Adipose tissue (tissue), 3 donors: ENCODE measurements around the gene CDK16. TPM values are rescaled to one million over a fixed set of nuclear protein-coding genes. Genes with fewer than 3 reads are reported as not detected.

Experiments used
- H3K27ac ChIP-seq: one replicate; pipeline ENCODE4 v1.5.1; 2013; ENCODE audit warnings: low read depth, low read length
- WGBS, 3 donors: extraction: QIAGEN DNeasy Blood & Tissue Kit; methylation state at CpG; one replicate each; pipeline ENCODE4 v1.1.7; 2013; 5-methylcytosine and 5-hydroxymethylcytosine counted together
- polyA plus RNA-seq, 3 donors: library from polyadenylated mRNA; stranded (reverse); fragments of 200-250 nt; gene quantifications; one replicate each; pipeline ENCODE4 v1.2.3, GENCODE V29; 2013
- donor health status: healthy with polysubstance abuse.
- donor health status: Bipolar disorder and iron deficiency.
- donor health status: healthy.

The CDK16 gene
- polyA plus RNA-seq, 3 donors = 32.7 to 72.4 (median 47.0) TPM

GRCh38 chrX:47182106-47182700, 36.3 kb upstream of the CDK16 start:
- 83 to 92% (median 85%) methylated on average over 3 to 9 of the region's 9 CpGs for WGBS, 3 donors
- no peak overlapping the region for H3K27ac ChIP-seq

DNA sequence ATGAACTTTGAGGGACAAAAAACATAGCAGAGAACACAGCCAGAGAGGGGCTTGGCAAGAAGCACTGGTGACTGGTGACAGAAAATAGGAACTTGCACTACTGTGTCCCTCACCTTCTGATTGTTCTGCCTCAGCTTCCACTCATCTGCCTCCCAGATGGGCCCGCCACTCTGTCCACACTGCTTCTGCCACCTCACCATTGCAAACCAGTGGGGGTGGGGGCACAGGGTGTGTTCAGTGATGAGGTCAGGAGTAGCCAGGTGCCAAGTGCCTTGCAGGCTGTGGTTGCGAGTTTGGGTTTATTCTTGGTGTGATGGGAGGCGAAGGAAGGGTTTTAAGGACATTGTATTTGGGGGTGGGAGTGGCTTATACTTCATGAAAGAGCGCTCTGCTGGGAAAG, 34.0 kb upstream of the CDK16 start:
- H3K27ac ChIP-seq = no peak overlapping the region
- WGBS, 3 donors = 84 to 94% (median 89%) methylated on average over 3 to 4 of the region's 4 CpGs

DNA sequence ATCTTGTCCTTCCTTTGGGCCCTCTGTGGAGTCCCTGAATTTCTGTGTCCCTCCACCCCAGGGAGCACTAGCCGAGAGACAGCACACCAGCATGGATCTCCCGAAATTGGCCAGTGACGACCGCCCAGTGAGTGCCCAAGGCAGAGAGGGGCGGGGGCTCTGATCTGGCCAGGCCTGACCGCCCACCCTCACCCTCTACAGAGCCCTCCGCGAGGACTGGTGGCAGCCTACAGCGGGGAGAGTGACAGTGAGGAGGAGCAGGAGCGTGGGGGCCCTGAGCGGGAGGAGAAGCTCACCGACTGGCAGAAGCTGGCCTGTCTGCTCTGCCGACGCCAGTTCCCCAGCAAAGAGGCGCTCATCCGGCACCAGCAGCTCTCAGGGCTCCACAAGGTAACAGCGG, 33.2 kb upstream of the CDK16 start:
- H3K27ac ChIP-seq = no peak overlapping the region
- WGBS, 3 donors = 84 to 93% (median 92%) methylated on average over 8 to 17 of the region's 17 CpGs

DNA sequence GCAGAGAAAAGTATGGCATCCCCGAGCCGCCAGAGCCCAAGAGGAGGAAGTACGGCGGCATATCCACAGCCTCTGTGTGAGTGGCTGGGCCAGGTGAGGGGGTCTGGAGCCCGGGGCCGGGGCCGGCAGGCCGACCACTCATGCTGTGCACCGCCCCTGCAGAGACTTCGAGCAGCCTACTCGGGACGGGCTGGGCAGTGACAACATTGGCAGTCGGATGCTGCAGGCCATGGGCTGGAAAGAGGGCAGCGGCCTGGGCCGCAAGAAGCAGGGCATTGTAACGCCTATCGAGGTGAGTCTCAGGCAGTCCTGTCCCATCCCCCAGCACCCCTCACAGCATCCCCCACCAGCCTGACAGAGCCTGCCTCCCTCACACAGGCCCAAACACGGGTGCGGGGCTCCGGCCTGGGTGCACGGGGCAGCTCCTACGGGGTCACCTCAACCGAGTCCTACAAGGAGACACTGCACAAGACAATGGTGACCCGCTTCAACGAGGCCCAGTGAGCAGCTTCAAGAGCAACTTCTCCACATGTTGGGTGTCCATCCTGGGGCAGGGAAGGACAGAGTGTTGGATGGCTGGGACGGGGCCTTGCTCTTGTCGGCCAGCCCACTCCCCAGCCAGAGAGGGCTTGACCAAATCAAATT, 32.3 kb upstream of the CDK16 start:
- 80 to 91% (median 88%) methylated on average over 15 to 27 of the region's 27 CpGs for WGBS, 3 donors
- no peak overlapping the region for H3K27ac ChIP-seq

DNA sequence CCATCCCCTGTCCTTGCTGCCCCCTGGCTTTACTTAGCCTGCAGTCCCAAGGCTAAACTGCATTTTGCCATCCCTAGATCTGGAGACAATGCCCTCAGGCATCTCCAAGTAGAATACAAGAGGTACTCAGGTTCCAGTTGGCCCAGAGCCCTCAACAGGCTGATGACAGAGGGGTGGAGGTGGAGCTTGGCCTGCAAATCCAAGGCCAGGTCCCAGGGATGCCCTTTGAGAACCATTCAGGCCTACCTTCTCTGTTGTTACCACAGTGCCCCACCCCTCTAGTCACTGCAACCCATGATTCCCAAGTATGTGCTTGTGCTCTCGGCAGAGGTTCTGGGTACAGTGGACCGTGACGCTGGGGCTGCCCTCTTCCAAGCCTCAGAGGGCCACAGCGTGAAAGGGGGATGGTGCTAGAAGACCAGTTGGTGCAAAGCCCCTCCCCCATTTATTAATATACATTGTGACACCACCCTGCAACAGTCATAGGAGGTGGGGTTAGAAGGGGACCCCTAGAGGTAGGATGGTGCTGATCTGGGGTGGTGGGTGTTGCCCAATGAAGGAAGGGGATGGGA, 31.3 kb upstream of the CDK16 start:
- no peak overlapping the region for H3K27ac ChIP-seq
- 71 to 92% (median 78%) methylated on average over 4 of the region's 4 CpGs for WGBS, 3 donors

DNA sequence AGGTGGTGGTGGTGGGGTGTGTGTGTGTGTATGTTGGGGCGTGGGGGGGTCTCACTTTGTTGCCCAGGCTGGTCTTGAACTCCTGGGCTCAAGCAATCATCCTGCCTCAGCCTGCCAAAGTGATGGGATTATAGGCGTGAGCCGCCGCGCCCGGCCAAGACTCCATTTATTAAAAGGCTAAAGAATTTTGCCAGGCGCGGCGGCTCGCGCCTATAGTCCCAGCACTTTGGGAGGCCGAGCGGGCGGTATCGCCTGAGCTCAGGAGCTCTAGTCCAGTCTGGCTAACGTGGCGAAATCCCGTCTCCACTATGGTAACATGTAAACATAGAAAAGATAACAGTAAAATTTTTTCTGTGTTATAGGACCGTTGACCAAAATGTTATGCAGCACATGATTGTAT, 28.6 kb upstream of the CDK16 start:
- WGBS, 3 donors = 63 to 74% (median 67%) methylated on average over 18 to 19 of the region's 19 CpGs
- H3K27ac ChIP-seq = no peak overlapping the region

DNA sequence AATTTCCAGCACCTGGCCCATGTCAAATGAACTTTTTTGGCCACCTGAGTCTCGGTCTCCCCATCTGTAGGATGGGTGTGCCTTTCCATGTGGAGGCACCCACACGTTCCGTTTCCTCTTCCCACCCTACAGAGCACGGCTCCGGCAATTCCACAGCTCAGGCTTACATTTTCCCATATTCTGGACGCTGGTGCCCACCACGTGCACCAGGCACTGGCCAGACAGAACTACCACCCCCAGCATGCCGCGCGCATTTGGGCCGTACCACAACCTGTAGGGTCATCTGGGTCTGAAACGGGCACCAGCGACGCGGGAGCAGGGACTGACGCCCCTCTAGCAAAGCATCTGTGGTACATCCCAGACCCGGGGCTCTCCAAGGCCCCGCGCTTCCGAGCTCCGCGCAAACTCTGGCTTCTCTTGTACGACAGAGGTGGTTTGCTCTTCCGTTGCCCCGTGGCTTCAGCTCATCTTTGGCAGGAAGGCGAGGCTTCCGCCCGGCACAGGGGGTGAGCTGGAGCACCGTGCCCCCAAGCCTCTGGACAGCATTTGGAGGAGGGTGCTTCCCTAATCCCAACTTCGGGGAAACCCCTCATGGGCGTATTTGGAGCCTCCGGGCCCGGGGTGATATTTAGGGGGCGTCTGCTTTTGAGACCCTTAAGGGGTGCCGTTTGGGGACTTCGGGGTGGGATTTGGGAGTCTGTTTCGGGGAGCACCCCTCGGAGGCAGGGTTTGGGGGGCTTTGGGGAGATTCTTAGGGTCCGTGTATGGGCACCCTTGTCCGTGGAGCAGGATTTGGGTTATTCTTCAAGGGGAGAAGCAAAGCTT, 27.8 kb upstream of the CDK16 start:
- 1 to 15% (median 3%) methylated on average over 37 to 40 of the region's 40 CpGs for WGBS, 3 donors
- H3K27ac ChIP-seq = no peak overlapping the region

DNA sequence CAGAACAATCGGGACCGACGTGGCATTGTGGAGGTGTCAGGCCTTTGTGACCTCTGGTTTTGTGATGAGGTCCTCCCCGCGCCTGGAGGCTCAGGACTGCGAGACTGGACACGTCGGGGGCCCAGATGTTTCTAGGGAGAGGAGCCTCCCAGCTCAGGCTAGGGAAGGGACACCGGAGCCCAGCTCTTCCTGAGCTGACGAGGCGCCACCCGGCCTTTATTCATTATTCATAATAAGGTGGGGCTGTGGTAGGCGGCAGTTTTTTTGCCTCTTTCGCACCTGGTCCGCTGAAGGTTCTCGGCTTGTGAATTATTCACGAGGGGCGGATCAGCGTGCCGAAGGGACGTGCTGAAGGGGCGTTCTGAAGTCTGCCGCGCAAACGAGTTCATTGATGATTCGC, 27.1 kb upstream of the CDK16 start:
- no peak overlapping the region for H3K27ac ChIP-seq
- WGBS, 3 donors = 3 to 30% (median 6%) methylated on average over 26 of the region's 26 CpGs

- WGBS, 3 donors = 39 to 64% (median 64%) methylated on average over 16 of the region's 16 CpGs
- H3K27ac ChIP-seq = no peak overlapping the region
These were observed 26.6 kb upstream of the CDK16 start for GRCh38 chrX:47191806-47192401.

DNA sequence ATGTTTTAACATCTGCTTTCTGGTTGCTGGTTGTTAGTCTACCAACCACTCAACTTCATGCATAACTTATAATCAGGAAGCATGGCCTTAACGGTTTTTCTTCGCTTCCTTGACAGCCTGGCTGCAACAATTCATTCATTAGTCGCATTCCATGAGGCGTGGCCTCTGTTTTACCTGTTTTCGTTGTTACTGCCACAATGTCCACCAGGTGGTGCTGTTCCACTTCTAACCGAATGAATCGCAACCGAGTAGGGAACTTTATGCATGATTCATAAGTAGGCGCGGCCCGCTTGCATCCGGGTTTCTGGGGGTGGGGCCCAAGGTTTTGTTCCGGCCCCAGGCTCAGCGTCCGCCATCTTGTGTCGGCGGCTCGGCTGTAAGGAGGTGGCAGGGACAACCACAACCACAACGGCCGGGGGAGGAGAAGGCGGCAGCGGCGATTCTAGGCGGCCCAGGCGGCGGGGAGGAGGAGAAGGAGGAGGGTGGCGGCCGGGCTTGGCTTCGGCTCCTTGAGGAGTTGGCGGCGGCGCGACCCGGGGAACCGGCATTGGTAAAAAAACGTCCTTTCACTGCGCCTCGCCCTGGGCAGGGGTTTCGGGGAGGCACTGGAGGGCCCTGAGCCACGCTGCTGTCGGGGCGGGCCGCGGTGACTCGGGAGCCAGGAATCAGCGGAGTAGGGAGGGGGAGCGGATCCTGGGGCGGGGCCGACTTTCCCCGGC, 24.8 kb upstream of the CDK16 start, which contains the start of gene UBA1:
TSS of gene UBA1 (plus strand) at position 355 of the 719 bp plus-strand sequence. CDS start 4,974 bp downstream, outside the sequence.
- 0 to 1% (median 1%) methylated on average over 31 to 50 of the region's 50 CpGs for WGBS, 3 donors

DNA sequence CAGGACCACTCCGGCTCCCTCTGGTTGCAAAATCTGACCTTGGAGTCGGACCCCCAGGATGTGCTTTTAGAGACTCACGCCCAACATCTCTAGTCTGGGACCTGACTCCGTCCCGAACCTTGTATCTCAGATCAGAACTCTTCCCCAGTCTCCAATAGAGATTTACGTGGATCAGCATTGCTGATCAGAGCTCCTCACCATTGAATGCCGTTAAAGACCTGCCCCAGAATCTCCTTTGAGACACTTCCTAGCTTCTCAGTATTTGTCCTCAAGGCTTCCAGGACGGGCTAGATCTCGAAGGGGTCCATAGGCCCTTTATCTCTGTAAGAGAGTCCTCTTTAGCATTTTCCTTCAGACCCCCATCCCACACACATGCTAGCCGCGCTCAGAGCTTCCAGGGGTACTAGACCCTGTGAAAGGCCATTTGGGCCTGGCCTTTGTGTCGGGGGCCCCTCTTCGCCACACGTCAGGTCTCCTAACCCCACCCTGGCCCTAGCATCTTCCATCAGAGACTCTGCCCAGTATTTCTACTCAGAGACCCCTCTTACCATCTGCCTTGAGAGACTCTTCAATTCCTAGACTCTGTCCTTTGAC, 24.2 kb upstream of the CDK16 start:
- 7 to 20% (median 9%) methylated on average over 13 to 14 of the region's 14 CpGs for WGBS, 3 donors
- H3K27ac ChIP-seq = no peak overlapping the region

More for the DNA sequence above, 24.8 kb upstream of the CDK16 start, which contains the start of gene UBA1:
- no peak within 1 kb of the TSS for H3K27ac ChIP-seq

DNA sequence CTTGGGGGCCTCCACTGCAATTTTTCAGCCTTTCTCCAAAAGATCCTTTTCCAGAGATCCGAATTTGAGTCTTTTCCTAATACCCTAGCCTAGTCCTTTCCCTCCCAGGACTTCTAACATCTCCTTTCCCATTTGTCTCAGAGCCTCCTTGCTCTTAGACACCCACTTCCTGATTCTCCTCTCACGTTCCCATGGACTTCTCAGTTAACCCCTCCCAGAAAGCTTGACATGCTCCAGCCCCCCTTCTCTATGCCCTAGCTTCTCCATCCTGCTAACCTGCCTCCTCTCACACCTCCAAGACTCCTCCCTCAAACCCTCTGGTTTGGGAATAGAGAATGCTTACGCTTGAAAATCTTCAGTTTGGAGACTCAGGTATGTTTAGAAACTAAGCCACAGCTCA, 22.4 kb upstream of the CDK16 start:
- 37 to 57% (median 46%) methylated on average over 3 of the region's 3 CpGs for WGBS, 3 donors
- H3K27ac ChIP-seq = no peak overlapping the region

GRCh38 chrX:47197526-47197925, 21.0 kb upstream of the CDK16 start:
- no peak overlapping the region for H3K27ac ChIP-seq
- 33 to 62% (median 58%) methylated on average over 7 of the region's 7 CpGs for WGBS, 3 donors

DNA sequence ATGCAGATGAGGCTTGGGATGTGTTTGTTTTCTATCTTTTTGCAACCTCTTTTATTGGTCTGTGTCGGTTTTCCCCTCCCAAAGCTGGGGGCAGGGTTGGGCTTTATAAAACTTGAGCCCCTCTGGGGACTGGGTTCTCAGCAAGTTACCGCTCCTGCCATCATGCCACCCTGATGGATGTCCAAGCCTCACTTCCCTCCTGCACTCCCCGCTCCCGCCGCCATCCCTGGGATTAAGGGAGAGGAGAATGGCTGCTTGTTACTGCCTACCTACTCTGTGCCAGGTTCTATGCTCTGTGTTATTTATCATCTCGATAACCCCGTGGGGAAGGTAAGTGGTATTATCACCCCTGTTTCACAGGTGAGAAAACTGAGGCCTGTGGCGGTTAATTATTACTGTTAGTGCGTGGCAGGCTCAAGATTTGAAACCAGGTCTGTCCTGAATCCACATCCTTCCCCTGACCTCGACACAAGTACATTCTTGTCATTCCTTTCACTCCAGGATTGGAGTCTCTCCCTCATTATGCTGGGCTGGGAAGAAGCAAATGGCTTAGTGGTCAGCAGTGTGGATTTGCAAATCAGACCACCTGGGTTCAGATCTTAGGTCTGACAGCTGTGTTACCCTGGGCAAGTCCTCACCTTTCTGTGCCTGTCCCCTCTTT, 20.3 kb upstream of the CDK16 start:
- H3K27ac ChIP-seq = no peak overlapping the region
- WGBS, 3 donors = 74 to 90% (median 81%) methylated on average over 9 to 10 of the region's 10 CpGs

DNA sequence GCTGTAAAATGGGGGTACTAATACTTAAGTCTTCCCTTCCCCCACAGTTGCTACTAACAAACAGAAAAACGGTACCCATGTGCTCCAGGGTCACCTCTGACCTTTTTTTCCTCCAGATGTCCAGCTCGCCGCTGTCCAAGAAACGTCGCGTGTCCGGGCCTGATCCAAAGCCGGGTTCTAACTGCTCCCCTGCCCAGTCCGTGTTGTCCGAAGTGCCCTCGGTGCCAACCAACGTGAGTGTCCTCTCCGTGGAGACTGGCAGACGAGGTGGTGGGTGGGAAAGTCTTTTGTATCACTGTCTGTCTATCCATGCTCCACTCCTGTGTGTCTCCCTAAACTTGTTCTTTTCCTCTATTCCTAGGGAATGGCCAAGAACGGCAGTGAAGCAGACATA, 19.8 kb upstream of the CDK16 start:
- WGBS, 3 donors = 75 to 83% (median 77%) methylated on average over 8 to 15 of the region's 15 CpGs
- no peak overlapping the region for H3K27ac ChIP-seq

- H3K27ac ChIP-seq = no peak overlapping the region
- WGBS, 3 donors = 89 to 96% (median 90%) methylated on average over 10 of the region's 10 CpGs
These were observed 19.2 kb upstream of the CDK16 start for GRCh38 chrX:47199286-47199685.
